LNCaP clone FGC (cell line): Measurements from ENCODE around the gene METTL26.

Source experiments
- DNase-seq: peaks from one replicate; pipeline ENCODE4 v3.0.0-alpha.2; 2011; ENCODE audit warnings: low read depth
- H3K4me3 ChIP-seq: 2 replicates; pipeline ENCODE4 v1.5.1; 2011; ENCODE audit warnings: mild to moderate bottlenecking, low read depth, low read length, control low read depth
- TF ChIP-seq, protein P1 (sequence below): IDR thresholded peaks from 2 replicates; pipeline ENCODE4 v1.5.1; 2012; ENCODE audit warnings: mild to moderate bottlenecking; ENCODE audit not compliant: control insufficient read depth, insufficient read depth; ENCODE audit errors: extremely low read depth

METTL26 gene

GRCh38 chr16:662095-662494 lies 26.0 kb upstream of the METTL26 start:
- TF ChIP-seq, protein P1, sequence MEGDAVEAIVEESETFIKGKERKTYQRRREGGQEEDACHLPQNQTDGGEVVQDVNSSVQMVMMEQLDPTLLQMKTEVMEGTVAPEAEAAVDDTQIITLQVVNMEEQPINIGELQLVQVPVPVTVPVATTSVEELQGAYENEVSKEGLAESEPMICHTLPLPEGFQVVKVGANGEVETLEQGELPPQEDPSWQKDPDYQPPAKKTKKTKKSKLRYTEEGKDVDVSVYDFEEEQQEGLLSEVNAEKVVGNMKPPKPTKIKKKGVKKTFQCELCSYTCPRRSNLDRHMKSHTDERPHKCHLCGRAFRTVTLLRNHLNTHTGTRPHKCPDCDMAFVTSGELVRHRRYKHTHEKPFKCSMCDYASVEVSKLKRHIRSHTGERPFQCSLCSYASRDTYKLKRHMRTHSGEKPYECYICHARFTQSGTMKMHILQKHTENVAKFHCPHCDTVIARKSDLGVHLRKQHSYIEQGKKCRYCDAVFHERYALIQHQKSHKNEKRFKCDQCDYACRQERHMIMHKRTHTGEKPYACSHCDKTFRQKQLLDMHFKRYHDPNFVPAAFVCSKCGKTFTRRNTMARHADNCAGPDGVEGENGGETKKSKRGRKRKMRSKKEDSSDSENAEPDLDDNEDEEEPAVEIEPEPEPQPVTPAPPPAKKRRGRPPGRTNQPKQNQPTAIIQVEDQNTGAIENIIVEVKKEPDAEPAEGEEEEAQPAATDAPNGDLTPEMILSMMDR: no peak
- H3K4me3 ChIP-seq: no peak overlapping the region
- DNase-seq: no peak

DNA sequence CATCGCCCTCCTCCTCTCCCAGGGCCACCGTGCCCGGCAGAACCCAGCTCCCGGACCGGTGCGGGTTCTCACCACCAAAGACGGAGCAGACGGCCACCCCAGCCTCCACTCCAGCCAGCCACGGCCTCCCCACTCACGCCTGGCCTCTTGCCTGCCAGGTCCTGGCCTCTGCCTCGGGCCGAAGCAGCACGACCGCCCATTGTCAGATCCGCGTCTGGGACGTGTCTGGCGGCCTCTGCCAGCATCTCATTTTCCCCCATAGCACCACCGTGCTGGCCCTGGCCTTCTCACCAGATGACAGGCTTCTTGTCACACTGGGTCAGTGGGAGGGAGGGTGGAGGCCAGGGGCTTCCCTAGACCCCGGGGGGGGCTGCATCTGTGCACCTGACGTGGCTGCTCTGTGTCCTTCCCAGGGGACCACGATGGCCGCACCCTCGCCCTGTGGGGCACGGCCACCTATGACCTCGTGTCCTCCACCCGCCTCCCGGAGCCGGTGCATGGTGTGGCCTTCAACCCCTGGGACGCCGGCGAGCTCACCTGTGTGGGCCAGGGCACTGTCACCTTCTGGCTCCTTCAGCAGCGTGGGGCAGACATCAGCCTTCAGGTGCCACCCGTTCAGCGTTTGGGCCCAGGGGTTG lies 25.2 kb upstream of the METTL26 start:
- H3K4me3 ChIP-seq: peak overlapping the region; percentile 46
- DNase-seq: no peak
- TF ChIP-seq, protein P1: no peak

GRCh38 chr16:660459-661183 lies 24.5 kb upstream of the METTL26 start:
- TF ChIP-seq, protein P1: peak; percentile 71
- DNase-seq: peak; percentile 83
- peak overlapping the region; percentile 46 for H3K4me3 ChIP-seq

- TF ChIP-seq, protein P1: no peak
- DNase-seq: no peak
- H3K4me3 ChIP-seq: no peak overlapping the region
These were observed 24.0 kb upstream of the METTL26 start for GRCh38 chr16:660132-660458.

- no peak for DNase-seq
- TF ChIP-seq, protein P1: no peak
- H3K4me3 ChIP-seq: no peak overlapping the region
These were observed 23.5 kb upstream of the METTL26 start for GRCh38 chr16:659618-660017.

- DNase-seq: no peak
- TF ChIP-seq, protein P1: no peak
- no peak overlapping the region for H3K4me3 ChIP-seq
These were observed 22.8 kb upstream of the METTL26 start for GRCh38 chr16:658679-659571.
